ENCODE results near the gene DGAT2. TPM values are rescaled to one million over a fixed set of nuclear protein-coding genes. Genes with fewer than 3 reads are reported as not detected.

DGAT2 gene
- total RNA-seq, 2 donors from 2014 or later, result 6.0 to 14.2 TPM

- WGBS, 2 experiments (ENCODE audit: insufficient coverage in 1 of 2, insufficient read length in 1 of 2), result 91 to 93% methylated on average over 4 of the region's 4 CpGs
- Histone ChIP-seq H3K27ac (ENCODE audit: low read depth, low read length) (no peak overlapping the region), H3K4me3 (ENCODE audit: low read length) (no peak overlapping the region), H3K27me3 (ENCODE audit: control insufficient read depth, insufficient read depth, low read length, poor library complexity, severe bottlenecking) (no peaks in the 10 kb centered on the region), H3K9ac (ENCODE audit: extremely low read depth, low read length, poor library complexity, severe bottlenecking) (no peak overlapping the region), H3K4me1 (ENCODE audit: control insufficient read depth, insufficient read depth, low read length) (no peaks in the 10 kb centered on the region), H3K36me3 (ENCODE audit: control insufficient read depth, insufficient read depth, low read length) (no peaks in the 10 kb centered on the region), H3K9me3 (ENCODE audit: control insufficient read depth, low read length) (no peaks in the 10 kb centered on the region)
- Mint-ChIP-seq H3K4me3 (no peak overlapping the region), H3K27me3 (ENCODE audit: insufficient read depth) (no peaks in the 10 kb centered on the region), H3K9me3 (no peaks in the 10 kb centered on the region), H3K36me3 (ENCODE audit: low read depth) (peaks cover 12% of the 10 kb centered on the region), H3K27ac (no peak overlapping the region), H3K4me1 (peaks cover 7% of the 10 kb centered on the region)
- no peak for DNase-seq
- TF ChIP-seq CTCF (conservative IDR thresholded peaks at IDR 0.05), result no peak
Observed at GRCh38 chr11:75823415-75823814, 54.8 kb downstream of the DGAT2 start.

- 94% methylated on average over 4 of the region's 4 CpGs; no CpG with 5 or more reads in 1 of the 2 experiments for WGBS, 2 experiments (ENCODE audit: insufficient coverage in 1 of 2, insufficient read length in 1 of 2)
- no peak for DNase-seq
- H3K27me3 Mint-ChIP-seq (ENCODE audit: insufficient read depth), result no peaks in the 10 kb centered on the region
- Histone ChIP-seq H3K27me3 (ENCODE audit: control insufficient read depth, insufficient read depth, low read length, poor library complexity, severe bottlenecking) (no peaks in the 10 kb centered on the region), H3K36me3 (ENCODE audit: control insufficient read depth, insufficient read depth, low read length) (no peaks in the 10 kb centered on the region), H3K27ac (ENCODE audit: low read depth, low read length) (no peak overlapping the region), H3K4me1 (ENCODE audit: control insufficient read depth, insufficient read depth, low read length) (no peaks in the 10 kb centered on the region), H3K4me3 (ENCODE audit: low read length) (no peak overlapping the region), H3K9ac (ENCODE audit: extremely low read depth, low read length, poor library complexity, severe bottlenecking) (no peak overlapping the region), H3K9me3 (ENCODE audit: control insufficient read depth, low read length) (no peaks in the 10 kb centered on the region)
- H3K27ac Mint-ChIP-seq, result no peak overlapping the region
- H3K36me3 Mint-ChIP-seq (ENCODE audit: low read depth), result peaks cover 12% of the 10 kb centered on the region
- H3K4me3 Mint-ChIP-seq, result no peak overlapping the region
- H3K4me1 Mint-ChIP-seq, result peaks cover 7% of the 10 kb centered on the region
- no peaks in the 10 kb centered on the region for H3K9me3 Mint-ChIP-seq
- TF ChIP-seq CTCF (conservative IDR thresholded peaks at IDR 0.05), result no peak
Observed at GRCh38 chr11:75823946-75824345, 55.4 kb downstream of the DGAT2 start.

GRCh38 chr11:75826461-75827230, 58.1 kb downstream of the DGAT2 start:
- Histone ChIP-seq H3K27ac (ENCODE audit: low read depth, low read length) (no peak overlapping the region), H3K27me3 (ENCODE audit: control insufficient read depth, insufficient read depth, low read length, poor library complexity, severe bottlenecking) (no peaks in the 10 kb centered on the region), H3K4me3 (ENCODE audit: low read length) (no peak overlapping the region), H3K36me3 (ENCODE audit: control insufficient read depth, insufficient read depth, low read length) (peaks cover 4% of the 10 kb centered on the region), H3K9ac (ENCODE audit: extremely low read depth, low read length, poor library complexity, severe bottlenecking) (no peak overlapping the region), H3K9me3 (ENCODE audit: control insufficient read depth, low read length) (no peaks in the 10 kb centered on the region), H3K4me1 (ENCODE audit: control insufficient read depth, insufficient read depth, low read length) (no peaks in the 10 kb centered on the region)
- no peak for TF ChIP-seq CTCF (conservative IDR thresholded peaks at IDR 0.05)
- no peak overlapping the region for H3K4me3 Mint-ChIP-seq
- peaks cover 7% of the 10 kb centered on the region for H3K4me1 Mint-ChIP-seq
- H3K36me3 Mint-ChIP-seq (ENCODE audit: low read depth), result peaks cover 8% of the 10 kb centered on the region
- no peaks in the 10 kb centered on the region for H3K9me3 Mint-ChIP-seq
- no peaks in the 10 kb centered on the region for H3K27me3 Mint-ChIP-seq (ENCODE audit: insufficient read depth)
- 56 to 74% methylated on average over 3 to 4 of the region's 4 CpGs for WGBS, 2 experiments (ENCODE audit: insufficient coverage in 1 of 2, insufficient read length in 1 of 2)
- no peak for DNase-seq
- H3K27ac Mint-ChIP-seq, result no peak overlapping the region

All from endodermal cell (in vitro differentiated cells).